Stimulated activated CD8-positive, alpha-beta memory T cell treated with anti-CD3 and anti-CD28 coated beads, Interleukin-12 subunit alpha, Interleukin-12 subunit beta, amount 100 ng/mL, for 1 hour (primary cell): Measurements from ENCODE around the gene DOCK10.

Experiments used
- DNase-seq: peaks from one replicate; pipeline ENCODE4 v3.0.0-alpha.2; 2020; ENCODE audit warnings: low read depth

The DOCK10 gene

DNA sequence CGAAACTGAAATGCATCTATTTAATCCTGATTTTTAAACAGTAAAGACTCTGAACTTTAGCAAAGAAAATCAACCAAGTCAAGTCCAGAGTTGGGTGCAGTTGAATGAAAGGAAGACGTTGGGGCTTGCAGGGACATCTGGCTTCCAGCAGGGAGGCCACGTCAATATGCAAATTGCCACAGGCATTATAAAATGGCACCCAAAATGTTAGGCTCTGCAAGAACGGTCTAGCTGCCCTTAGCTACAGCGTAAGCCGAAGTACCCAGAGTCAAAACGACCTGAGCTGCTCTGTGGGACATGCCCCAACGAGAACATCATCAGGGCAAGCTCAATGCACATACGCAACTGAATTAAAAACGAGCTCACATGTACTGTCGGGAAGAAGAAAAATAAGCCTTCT, 30.7 kb downstream of the DOCK10 start:
- no peak for DNase-seq

DNA sequence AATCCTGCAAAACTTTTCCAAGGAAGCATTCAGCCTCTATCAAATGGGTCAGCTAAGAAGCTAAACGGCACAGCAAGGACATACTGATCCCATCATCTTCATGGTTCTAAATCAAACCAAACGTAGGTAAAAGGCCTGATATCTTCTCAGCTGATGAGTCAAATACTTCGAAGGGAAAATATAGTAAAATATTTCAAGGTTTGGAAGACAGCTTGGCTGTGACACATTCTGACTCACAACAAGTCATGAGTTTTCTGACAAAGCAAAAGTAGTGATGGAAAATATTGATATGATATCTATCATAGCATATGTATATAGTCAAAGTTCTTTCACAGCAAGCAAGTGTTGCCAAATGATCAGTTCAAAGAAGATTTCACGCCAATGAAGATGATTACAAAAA, 31.5 kb downstream of the DOCK10 start:
- no peak for DNase-seq

DNA sequence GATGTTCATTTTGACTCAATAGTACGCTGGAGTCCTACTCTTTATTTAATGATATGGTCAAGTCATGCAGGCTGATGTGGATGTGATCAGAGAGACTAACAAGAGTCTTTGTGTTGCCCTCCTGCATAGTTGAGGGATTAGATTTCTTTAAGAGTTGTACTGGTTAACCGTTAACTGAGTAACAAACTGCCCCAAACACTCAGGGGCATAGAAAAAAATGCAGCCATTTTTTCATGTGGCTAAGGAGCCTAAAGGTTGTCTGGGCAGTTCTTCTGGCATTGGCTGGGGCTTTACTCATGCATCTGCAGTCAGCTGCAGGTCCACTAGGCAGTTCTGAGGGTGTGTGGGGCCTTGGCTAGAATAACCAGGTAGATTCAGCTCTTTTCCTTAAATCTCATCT, 32.5 kb downstream of the DOCK10 start:
- DNase-seq, result no peak

DNA sequence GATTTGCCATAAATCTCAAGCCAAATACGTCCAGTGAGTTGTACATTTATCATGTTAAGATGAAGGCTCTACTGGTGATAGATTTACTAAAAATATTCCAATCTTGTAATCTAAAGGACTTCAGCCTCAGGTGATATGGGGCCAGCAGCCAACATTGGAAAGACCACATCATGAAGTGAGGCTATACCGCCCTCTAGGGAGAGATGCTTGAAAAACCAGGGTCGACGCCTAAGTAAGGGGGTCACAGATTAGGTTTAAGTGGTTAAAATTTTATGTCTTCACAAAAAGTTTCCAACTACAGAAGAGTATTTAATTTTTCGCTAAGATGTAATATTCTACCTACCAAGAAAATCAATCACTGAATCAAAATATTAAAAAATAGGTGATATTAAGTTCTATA, 33.3 kb downstream of the DOCK10 start:
- no peak for DNase-seq

DNA sequence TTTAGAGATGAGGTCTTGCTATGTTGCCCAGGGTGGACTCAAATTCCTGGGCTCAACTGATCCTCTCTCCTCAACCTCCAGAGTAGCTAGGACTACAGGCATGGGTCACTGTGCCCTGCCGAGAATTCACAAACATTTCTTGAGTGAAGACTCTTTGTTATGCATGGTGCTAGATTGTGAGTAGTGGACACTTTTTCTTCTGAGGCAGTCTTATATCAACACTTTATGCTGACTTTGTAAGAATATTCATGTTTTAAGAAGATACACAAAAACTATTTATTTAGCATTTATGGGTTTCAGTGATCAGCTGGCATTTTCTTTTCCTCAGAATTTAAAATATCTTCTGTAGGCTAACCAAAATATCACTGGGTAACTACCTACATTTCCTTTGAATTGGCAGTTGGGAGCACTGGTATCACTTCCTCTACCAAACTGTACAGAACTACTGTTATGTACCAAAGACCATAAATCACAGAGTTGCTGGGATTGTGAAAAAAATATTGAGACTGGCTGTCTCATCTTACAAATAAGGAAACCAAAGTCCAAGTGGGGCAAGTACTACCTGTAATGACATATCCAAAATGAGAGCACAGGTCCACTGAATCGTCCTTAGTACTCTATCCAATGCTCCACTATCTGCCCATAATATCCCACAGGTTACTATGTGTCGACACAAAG, 34.0 kb downstream of the DOCK10 start:
- no peak for DNase-seq

DNA sequence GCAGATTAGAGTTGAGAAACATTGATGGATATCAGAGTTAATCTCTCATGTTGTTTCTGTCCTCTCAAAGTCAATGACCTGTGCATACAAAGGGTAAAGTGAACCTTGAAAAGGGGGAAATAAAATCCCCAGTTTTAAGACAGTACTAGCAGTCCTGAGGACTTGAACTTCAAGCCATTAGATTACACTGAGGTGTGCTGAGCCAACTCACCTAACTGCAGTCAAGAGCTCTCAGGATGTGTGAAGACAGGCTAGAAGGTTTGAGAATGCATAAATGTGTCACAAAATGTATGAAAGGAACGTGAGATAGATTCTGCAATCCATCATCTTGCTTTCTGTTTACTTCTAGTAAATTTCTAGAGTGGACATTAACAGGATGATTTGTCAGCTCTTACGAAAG, 35.5 kb downstream of the DOCK10 start:
- DNase-seq, result no peak

DNA sequence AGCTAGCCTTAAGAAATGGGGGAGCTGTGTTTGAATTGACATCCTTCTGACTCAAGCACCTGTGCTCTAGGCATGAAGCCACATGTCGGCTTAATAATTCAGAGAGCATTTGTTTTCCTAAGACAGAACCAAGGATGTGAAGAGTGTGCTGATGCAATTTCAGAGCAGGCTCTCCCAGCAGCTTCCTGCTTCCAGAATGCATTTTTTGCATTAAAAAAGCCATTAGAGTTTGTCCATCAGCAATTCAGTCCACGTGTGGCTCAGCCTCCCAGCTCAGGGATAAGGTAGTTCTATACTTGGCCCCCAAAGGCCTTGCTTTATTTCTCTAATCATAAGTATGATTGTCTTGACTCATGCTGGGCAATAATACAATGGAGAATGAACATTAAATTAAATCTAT, 37.7 kb downstream of the DOCK10 start:
- no peak for DNase-seq

DNA sequence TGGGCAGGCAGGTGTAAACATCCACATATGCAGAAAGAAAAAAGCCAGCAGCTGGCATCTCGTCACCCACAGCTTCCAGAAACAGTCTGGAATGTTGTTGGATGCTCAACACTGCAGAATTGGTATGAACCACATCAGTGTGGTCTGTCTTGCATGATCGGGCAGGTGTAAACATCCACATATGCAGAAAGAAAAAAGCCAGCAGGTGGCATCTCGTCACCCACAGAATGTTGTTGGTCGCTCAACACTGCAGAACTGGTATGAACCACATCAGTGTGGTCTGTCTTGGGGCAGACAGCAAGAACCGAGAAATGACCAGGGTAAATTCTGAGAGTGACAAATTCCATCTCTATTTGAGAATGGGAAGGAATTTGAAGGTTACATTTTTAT, 39.6 kb downstream of the DOCK10 start:
- no peak for DNase-seq

DNA sequence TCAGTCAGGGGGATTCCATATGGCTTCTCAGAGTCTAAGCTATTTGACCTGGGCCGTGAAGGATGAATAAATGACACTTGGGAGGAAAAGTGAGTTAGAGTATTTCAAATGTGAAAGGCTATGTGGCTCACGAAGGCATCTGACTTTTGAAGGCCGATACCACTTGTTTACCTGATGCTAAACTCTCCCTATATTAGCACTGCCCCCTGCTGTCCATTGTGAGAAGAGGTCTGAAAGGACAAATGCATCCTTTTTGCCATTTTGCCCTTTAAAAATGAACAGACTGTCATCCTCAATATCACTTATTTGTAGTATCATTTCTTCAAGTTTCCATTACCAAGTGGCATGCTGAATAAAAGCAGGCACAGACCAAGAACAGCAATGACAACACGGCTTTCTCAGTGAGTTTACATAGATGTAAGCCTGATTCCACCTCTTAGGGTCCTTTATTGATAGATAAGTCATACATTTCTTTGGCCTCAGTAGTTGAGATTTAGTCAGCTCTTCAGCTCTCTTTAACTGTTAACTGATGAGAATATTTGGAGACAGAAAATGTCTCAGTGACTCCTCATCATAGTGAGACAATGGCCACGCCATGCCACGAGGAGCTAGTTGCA, 40.1 kb downstream of the DOCK10 start:
- DNase-seq, result peak; percentile 59

DNA sequence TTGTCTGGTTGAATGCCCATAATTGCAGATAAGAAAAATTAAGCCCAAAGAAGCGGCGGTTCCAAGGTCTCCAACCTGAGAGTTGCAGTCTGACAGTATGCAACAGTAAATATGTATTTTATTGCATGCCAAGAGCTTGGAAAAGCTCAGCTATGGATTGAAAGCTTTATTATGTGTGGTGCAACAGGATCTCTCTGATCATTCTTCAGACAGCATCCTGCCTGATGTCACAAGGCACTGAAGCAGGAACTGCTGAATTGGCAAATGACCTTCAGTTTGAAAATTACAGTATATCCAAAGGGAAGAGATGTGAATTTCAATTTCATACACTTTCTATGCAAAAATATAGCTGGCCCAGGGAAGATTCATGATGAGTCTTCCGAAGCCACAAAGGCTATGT, 42.5 kb downstream of the DOCK10 start:
- DNase-seq, result no peak

DNA sequence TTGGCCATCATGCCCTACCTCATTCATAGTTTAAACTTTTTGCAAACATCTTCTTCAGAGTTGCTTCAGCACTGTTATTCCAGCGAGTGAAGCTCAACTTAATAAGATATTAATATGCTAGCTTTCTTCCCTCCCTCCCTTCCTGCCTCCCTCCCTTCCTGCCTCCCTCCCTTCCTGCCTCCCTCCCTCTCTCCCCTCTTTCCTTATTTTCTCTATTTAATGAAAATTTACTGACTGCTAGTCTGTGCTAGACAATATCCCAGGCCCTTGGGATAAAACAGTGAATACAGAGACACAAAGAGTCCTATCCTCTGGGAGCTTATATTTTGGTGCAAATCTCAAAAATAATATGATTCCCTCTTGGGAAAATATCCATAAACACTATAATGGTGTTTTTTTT, 42.9 kb downstream of the DOCK10 start:
- DNase-seq, result no peak

DNA sequence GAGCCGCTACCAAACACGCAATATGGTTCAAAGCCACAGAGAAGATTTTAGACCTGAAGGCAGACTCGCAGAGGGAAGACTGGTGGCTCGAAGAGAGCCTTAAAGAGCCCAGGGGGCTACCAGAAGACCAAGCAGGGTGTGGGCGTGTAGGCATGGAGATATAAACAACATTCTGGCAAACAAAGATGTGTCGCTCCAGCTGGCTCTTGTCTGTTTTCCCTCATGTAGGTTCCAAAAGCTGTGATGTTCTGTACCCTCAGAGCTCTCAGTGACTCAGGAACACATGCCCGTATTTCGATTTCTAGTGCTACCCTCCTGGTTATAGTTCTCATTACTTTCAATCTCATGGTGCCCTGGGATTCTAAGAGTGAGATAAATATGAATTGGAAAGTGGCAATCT, 44.5 kb downstream of the DOCK10 start:
- DNase-seq, result no peak

DNA sequence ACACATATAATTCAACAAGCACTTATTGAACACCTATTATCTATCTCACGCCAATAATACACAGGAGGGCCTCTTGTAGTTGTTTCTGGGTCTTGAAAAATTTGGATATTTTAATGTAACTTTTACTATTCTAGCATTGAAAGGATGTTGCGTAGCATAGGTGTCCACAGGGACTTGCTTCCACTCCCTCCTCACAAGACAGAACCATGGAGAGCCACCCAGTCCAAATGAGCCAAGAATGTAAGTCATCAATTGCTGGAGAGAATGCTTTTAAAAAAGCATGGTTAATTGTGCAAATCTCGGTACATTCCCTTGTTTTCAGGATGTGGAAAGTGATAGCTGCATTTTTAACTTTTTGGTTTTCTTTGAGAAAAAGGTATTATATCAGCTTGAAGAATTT, 46.8 kb downstream of the DOCK10 start:
- no peak for DNase-seq

DNA sequence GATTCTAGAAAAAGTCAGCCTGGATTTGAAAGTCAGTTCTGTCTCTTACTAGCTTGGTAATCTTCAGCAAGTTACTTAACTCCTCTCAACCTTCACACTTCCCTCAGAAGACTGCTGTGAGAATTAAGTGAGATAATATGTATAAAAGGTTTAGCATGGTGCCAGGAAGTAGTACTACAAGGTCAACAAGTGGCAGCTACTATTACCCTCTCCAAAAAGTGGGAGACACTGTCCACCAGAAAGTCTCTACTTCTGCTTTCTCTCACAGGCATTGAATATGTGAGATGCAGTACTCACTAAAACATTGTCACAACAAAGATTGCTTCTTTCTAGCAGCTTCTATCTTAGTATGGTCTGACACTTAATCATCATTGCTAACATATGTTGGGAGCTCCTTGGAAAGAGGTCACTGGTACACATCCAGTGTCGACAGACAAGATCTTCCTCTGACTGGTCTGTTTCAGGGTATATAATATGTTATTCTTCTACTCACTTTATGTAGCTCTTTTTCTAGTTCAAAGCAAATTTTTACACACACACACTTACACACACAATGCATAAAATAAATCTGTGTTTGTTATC, 47.9 kb downstream of the DOCK10 start:
- no peak for DNase-seq

DNA sequence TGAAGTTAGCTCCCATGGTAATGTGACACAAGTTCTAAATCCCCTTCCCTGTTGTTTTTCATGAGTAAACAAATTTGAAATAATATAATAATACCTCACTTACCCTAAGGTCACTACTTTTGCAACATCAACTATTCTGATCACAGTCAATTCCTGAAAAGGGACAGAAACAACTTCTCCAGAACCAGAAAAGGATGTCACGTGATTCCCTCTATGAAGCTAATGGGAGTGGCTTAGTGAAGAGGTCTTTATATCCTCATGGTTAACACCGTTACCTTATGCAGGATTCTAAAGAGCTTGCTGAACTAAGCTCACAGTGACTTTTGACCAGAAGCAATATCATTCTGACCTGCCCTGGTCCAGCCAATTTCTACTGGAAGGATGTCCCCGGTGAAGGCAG, 51.6 kb downstream of the DOCK10 start:
- no peak for DNase-seq

DNA sequence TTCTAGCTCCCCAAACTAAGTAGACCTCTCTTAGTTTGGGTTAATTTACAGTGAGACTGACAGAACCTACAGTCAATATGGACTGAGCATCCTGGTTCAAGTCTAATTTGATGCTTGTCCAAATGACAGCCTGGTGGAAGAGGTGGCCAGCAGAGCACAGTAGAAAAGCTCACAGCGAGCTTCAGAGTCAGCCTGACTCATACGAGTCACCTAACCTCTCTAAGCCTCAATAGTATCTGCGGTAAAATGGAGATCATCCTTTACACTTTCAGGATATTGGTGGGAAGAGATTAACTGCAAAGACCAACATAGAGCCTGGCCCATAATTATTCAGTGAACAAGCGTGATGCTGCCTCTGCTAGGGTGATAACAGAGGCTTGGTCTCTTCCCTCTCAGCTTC, 54.5 kb downstream of the DOCK10 start:
- DNase-seq, result no peak

DNA sequence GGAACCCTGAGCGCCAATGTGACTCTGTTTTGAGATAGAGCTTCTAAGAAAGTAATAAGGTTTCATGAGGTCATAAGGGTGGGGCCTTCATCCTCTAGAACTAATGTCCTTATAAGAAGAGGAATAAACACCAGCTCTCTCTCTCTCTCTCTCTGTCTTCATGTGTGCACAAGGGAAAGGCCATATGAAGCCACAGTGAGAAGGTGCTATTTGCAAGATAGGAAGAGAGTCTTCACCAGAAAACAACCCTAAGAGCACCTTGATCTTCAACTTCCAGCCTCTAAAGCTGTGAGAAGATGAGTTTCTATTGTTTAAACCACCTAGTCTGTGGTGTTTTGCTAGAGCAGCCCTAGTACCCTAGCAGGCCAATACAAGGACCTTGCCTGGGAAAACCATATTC, 55.8 kb downstream of the DOCK10 start:
- no peak for DNase-seq

DNA sequence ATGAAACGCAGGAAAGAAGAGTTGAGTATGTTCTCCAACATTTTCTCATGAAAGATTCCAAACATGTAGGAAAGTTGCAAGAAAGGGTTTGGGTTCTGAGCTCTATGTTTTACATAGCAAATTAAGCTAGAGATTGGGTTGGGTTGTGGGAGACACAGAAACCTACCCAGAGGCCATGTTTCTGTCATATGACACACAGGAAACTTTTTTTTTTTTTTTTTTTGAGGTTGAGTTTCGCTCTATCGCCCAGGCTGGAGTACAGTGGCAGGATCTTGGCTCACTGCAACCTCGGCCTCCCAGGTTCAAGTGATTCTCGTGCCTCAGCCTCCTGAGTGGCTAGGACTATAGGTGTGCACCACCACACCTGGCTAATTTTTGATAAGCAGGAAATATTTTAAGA, 57.6 kb downstream of the DOCK10 start:
- no peak for DNase-seq

DNA sequence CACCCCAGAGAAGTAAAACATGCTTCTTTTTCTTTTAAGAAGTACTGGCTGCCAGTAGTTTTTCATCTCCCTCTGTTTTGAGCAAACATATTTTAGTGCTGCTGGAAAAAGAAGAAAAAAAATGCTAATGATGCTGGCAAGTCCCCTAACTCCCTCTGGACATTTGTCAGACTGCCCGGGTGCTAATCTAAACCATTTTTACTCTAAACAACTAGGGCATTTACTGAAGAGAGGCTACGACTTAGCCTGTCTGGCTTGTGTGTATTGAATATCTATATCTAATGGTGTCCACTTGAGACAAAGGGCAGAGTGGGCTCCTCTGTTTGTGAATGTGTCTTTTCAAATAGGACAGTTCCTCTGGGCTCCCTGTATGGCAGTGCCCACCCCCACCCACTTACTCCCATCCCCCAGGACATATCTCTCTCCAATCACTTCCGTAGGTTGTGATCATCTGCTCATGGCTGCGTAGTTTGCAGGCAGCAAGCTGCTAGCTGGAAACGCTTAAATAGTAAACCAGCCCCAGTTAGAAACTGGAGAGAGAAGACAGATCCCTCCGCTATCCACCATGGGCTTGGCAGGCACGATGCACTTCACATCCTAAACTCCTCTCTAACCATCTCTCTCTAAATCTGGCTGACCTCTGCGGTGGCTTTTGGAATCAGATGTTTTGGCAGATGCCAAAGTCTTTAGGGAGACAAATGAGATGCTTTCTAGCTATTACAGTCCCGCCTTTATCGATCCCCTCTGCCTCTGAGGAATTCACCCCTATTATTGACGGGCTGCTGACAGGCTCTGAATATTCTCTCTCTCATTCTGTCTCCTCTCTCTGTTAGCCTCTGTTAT, 58.3 kb downstream of the DOCK10 start:
- DNase-seq, result no peak

DNA sequence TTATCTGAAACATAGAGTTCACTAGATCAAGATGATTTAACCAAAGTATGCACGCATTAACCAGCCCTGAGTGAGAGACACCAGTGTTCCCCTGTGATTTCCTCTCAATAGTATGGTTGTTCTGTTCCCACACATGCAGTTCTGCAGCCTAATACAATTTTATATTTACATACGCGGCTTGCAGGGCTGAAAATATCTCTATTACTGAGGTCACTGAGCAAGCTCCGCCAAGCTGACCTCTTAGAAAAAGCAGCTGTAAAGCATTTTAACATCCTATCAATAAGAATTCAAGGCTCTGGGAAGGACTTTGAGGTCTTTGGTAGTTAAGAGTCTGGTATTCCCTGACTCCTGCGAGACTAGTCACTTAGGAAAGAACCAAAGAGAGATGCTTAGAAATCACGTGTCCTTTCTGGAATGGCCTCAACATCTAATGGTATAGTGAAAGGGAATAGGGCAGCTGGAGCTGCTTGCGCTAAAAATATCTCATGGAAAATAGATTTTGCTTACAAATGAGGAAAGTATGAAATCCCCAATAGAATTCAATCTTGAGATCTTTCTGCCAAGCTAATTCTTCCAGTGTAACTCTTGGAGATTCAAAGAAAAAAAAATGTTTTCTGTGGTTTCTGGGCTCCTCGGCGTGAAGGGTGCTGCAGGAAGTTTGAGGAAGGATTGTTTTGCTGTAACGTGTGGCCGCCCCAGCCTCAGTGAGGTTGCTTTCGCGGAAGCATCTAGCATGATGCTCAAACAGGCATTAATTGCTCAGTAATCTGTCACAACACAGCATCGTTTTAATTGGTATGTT, 59.2 kb downstream of the DOCK10 start:
- no peak for DNase-seq

DNA sequence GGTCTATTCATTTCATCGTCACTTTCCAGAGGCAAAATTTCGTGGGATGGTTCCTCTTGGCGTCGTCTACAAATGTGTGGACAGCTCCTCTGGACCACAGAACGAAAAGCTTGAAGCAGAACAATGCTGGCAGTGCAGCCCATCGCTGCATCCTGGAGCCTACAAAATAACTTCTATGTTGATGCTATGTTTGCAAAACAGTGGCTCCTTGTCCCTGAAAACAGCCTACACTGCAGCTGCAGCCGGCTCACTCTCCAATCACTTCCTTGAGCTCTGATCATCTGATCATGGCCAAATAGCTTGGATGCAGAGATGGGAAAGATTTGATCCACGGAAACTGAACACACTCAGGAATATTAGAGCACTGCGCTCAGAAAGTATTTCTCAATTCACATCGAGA, 60.0 kb downstream of the DOCK10 start:
- no peak for DNase-seq
